Measurements from ENCODE around the gene TAS2R39.

TAS2R39 gene

DNA sequence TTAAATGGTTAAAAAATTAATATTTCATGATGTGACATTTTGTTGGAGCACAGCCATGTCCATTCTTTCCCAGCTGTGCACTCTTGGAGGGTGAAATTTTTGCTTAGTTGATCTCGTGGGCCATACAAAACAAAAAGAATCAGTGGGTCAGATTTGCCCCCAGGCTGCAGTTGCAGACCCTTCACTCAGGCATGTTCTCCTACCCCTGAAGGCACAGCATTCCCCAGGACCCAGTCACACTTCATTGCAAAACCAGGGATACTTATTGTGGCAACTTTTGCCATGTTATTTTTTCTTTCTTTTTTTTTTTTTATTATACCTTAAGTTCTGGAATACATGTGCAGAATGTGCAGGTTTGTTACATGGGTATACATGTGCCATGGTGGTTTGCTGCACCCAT is 44.6 kb downstream of the TAS2R39 start:
- H3K4me3 ChIP-seq (replicated peaks; ENCODE audit: low read depth, low read length), result no peak overlapping the region
- DNase-seq (ENCODE audit: extremely low read depth, insufficient read length), result no peak
- H3K27me3 ChIP-seq (replicated peaks; ENCODE audit: control insufficient read depth, insufficient read depth, low read length), result no peaks in the 10 kb centered on the region; the same call in none of the 2 replicates
- no peaks in the 10 kb centered on the region for H3K36me3 ChIP-seq (ENCODE audit: control insufficient read depth, insufficient read depth, low read length)
- TF ChIP-seq, protein P1, sequence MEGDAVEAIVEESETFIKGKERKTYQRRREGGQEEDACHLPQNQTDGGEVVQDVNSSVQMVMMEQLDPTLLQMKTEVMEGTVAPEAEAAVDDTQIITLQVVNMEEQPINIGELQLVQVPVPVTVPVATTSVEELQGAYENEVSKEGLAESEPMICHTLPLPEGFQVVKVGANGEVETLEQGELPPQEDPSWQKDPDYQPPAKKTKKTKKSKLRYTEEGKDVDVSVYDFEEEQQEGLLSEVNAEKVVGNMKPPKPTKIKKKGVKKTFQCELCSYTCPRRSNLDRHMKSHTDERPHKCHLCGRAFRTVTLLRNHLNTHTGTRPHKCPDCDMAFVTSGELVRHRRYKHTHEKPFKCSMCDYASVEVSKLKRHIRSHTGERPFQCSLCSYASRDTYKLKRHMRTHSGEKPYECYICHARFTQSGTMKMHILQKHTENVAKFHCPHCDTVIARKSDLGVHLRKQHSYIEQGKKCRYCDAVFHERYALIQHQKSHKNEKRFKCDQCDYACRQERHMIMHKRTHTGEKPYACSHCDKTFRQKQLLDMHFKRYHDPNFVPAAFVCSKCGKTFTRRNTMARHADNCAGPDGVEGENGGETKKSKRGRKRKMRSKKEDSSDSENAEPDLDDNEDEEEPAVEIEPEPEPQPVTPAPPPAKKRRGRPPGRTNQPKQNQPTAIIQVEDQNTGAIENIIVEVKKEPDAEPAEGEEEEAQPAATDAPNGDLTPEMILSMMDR (IDR thresholded peaks at IDR 0.05; ENCODE audit: insufficient read depth, low read length, poor library complexity, severe bottlenecking), result no peak

DNA sequence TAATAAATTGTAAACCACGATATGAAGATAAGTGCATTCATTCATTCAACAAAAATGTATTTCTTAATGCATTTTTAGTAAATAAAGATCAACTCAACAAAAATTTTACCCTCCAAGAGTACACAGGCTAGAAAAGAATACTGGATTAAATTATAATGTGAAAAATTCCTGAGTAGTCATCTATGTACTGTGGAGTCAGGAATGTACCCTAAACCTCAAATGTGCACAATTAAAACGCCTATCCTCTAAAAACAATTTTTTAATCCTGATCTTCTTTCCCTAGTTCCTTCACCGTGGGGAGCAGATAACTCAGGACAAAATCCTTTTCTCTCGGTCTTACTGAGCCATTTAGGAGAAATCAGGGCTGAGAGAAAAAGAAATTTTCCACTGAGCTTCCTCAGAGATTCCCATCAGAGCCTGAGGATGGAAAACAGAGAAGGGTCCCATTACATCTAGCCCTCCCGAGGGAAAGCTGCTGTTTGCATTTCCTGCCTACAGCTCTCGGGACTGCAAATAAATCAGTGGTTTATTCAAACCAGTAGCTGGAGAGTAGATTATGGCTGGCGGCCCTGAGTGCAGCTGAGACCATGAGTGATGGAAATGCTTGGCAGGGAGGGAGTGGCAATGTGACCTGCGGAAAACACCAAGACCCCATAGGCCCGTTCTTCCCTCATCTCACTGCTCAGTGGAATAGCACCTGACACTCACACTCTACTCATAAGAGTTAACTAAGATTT is 46.0 kb downstream of the TAS2R39 start:
- no peak for DNase-seq (ENCODE audit: extremely low read depth, insufficient read length)
- Histone ChIP-seq H3K36me3 (ENCODE audit: control insufficient read depth, insufficient read depth, low read length) (no peaks in the 10 kb centered on the region), H3K4me3 (replicated peaks; ENCODE audit: low read depth, low read length) (no peak overlapping the region), H3K27me3 (replicated peaks; ENCODE audit: control insufficient read depth, insufficient read depth, low read length) (no peaks in the 10 kb centered on the region; the same call in 1 of the 2 replicates)
- TF ChIP-seq, protein P1 (IDR thresholded peaks at IDR 0.05; ENCODE audit: insufficient read depth, low read length, poor library complexity, severe bottlenecking), result no peak

DNA sequence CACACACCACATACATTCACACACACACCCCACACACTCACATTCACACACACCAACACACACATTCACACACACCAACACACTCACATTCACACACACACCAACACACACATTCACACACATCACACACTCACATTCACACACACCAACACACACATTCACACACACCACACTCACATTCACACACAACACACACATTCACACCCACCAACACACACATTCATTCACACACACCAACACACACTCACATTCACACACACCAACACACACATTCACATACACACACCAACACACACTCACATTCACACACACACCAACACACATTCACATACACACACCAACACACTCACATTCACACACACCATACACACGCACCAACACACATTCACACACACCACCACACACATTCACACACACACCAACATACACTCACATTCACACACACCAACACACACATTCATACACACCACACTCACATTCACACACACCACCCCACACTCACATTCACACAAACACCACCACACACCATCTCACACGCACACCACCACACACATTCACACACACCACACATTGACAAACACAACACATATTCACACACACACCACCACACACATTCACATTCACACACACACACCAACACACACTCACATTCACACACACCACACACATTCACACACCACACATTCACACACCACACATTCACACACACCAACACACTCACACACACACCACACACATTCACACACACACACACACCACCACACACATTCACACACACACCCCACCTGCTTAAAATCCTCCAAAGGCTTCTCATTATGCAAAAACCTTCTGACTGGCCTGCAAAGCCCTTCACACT is 47.6 kb downstream of the TAS2R39 start:
- H3K36me3 ChIP-seq (ENCODE audit: control insufficient read depth, insufficient read depth, low read length), result no peaks in the 10 kb centered on the region
- DNase-seq (ENCODE audit: extremely low read depth, insufficient read length), result no peak
- H3K27me3 ChIP-seq (replicated peaks; ENCODE audit: control insufficient read depth, insufficient read depth, low read length), result no peaks in the 10 kb centered on the region; the same call in 1 of the 2 replicates
- no peak overlapping the region for H3K4me3 ChIP-seq (replicated peaks; ENCODE audit: low read depth, low read length)
- TF ChIP-seq, protein P1 (IDR thresholded peaks at IDR 0.05; ENCODE audit: insufficient read depth, low read length, poor library complexity, severe bottlenecking), result no peak

Data from GM06990 (cell line).